ENCODE measurements around the gene ZNF554. TPM values are rescaled to one million over a fixed set of nuclear protein-coding genes. Genes with fewer than 3 reads are reported as not detected.

Gene ZNF554
- total and polyA plus RNA-seq, 2 donors (not counting 3 experiments of a cell fraction or from before 2014, with no cell fraction given), result 1.2 to 1.6 TPM

GRCh38 chr19:2827840-2828489 is 8.3 kb downstream of the ZNF554 start:
- Histone ChIP-seq H3K4me3 (replicated peaks in 1 of 3; ENCODE audit: insufficient read depth in 1 of 3, low read depth in 1 of 3, low read length in 3 of 3) (no peak overlapping the region), H4K20me1 (replicated peaks; ENCODE audit: control insufficient read depth, extremely low read depth, insufficient read depth, low read length) (no peaks in the 10 kb centered on the region), H3K79me2 (ENCODE audit: control insufficient read depth, insufficient read depth, low read length) (no peaks in the 10 kb centered on the region), H3K4me2 (ENCODE audit: insufficient read depth, low read length) (no peak overlapping the region), H3K9me3 (replicated peaks; ENCODE audit: control insufficient read depth, insufficient read depth, low read length) (no peaks in the 10 kb centered on the region), H3K36me3 (ENCODE audit: control insufficient read depth in 2 of 2, extremely low read depth in 1 of 2, insufficient read depth in 2 of 2, low read length in 2 of 2) (peaks cover 0 to 3% of the 10 kb centered on the region in 2 experiments), H3K9me1 (replicated peaks; ENCODE audit: control insufficient read depth, extremely low read depth, insufficient read depth, low read length) (no peaks in the 10 kb centered on the region), H3K4me1 (ENCODE audit: control insufficient read depth, extremely low read depth, insufficient read depth, low read length) (no peaks in the 10 kb centered on the region), H3K9ac (replicated peaks; ENCODE audit: extremely low read depth, insufficient read depth, low read length) (no peak overlapping the region), H3K27me3 (ENCODE audit: control insufficient read depth in 2 of 2, insufficient read depth in 2 of 2, low read length in 2 of 2) (no peaks in the 10 kb centered on the region), H2AFZ (ENCODE audit: low read depth, low read length) (no peak overlapping the region), H3K27ac (ENCODE audit: insufficient read depth, low read depth, low read length) (no peak overlapping the region)
- no peak for DNase-seq (ENCODE audit: low read depth, low spot score)
- no TSS peak for BruUV-seq (replicated peaks)
- POLR2A ChIA-PET, result no interaction called here
- no peak for FAIRE-seq
- dilution Hi-C loops (cut with MboI; ENCODE audit: extremely low pct_ligation_motif_present, low sequenced_read_pairs), result no loop called here
- no peak for TF ChIP-seq POLR2AphosphoS5 (IDR thresholded peaks at IDR 0.05; ENCODE audit: insufficient read depth, low read depth, low read length)
- no peak for TF ChIP-seq POLR2A (IDR thresholded peaks at IDR 0.05; ENCODE audit: low read depth, low read length)
- CTCF ChIA-PET, result no interaction called here
- intact Hi-C loops (cut with micrococcal nuclease), result no loop called here

DNA sequence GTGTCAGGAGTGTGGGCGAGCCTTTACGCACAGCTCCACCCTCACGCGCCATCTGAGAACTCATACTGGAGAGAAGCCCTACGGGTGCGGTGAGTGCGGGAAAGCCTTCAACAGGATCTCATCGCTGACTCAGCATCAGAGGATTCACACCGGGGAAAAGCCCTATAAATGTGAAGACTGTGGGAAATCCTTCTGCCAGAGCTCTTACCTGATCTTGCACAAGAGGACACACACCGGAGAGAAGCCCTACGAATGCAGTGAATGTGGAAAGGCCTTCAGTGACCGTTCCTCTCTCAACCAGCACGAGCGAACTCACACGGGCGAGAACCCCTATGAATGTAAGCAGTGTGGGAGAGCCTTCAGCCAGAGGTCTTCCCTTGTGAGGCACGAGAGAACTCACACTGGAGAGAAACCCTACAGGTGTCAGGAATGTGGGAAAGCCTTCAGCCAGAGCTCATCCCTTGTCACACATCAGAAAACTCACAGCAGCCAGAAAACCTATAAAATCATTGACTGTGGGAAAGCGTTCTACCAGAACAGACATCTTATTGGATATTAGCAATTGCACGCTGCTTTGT is 14.7 kb downstream of the ZNF554 start:
- H3K9me3 ChIP-seq (replicated peaks; ENCODE audit: control insufficient read depth, insufficient read depth, low read length), result peaks cover 10% of the 10 kb centered on the region

More for the DNA sequence above, 14.7 kb downstream of the ZNF554 start:
- DNase-seq (ENCODE audit: low read depth, low spot score) (no peak), FAIRE-seq (no peak)
- H3K9me1 ChIP-seq (replicated peaks; ENCODE audit: control insufficient read depth, extremely low read depth, insufficient read depth, low read length), result no peaks in the 10 kb centered on the region
- H4K20me1 ChIP-seq (replicated peaks; ENCODE audit: control insufficient read depth, extremely low read depth, insufficient read depth, low read length), result no peaks in the 10 kb centered on the region
- BruUV-seq (replicated peaks), result no TSS peak
- H3K9ac ChIP-seq (replicated peaks; ENCODE audit: extremely low read depth, insufficient read depth, low read length), result no peak overlapping the region
- intact Hi-C loops (cut with micrococcal nuclease) (no loop called here), dilution Hi-C loops (cut with MboI; ENCODE audit: extremely low pct_ligation_motif_present, low sequenced_read_pairs) (no loop called here)
- CTCF ChIA-PET, result no interaction called here
- H3K27ac ChIP-seq (ENCODE audit: insufficient read depth, low read depth, low read length), result no peak overlapping the region
- H3K79me2 ChIP-seq (ENCODE audit: control insufficient read depth, insufficient read depth, low read length), result no peaks in the 10 kb centered on the region
- no peaks in the 10 kb centered on the region for H3K4me1 ChIP-seq (ENCODE audit: control insufficient read depth, extremely low read depth, insufficient read depth, low read length)
- H3K27me3 ChIP-seq (ENCODE audit: control insufficient read depth in 2 of 2, insufficient read depth in 2 of 2, low read length in 2 of 2), result no peaks in the 10 kb centered on the region
- POLR2A ChIA-PET, result no interaction called here
- no peaks in the 10 kb centered on the region for H3K36me3 ChIP-seq (ENCODE audit: control insufficient read depth in 2 of 2, extremely low read depth in 1 of 2, insufficient read depth in 2 of 2, low read length in 2 of 2)
- H3K4me2 ChIP-seq (ENCODE audit: insufficient read depth, low read length), result no peak overlapping the region
- no peak overlapping the region for H3K4me3 ChIP-seq (replicated peaks in 1 of 3; ENCODE audit: insufficient read depth in 1 of 3, low read depth in 1 of 3, low read length in 3 of 3)
- TF ChIP-seq JUN (IDR thresholded peaks at IDR 0.05; ENCODE audit: borderline replicate concordance, insufficient read depth, insufficient read length, low read depth), result no peak
- no peak for TF ChIP-seq POLR2AphosphoS5 (IDR thresholded peaks at IDR 0.05; ENCODE audit: insufficient read depth, low read depth, low read length)
- TF ChIP-seq FOS (IDR thresholded peaks at IDR 0.05; ENCODE audit: borderline replicate concordance, insufficient read depth, low read length), result no peak
- no peak for TF ChIP-seq MYC (IDR thresholded peaks at IDR 0.05; ENCODE audit: low read depth, low read length)
- no peak for TF ChIP-seq GATA2 (IDR thresholded peaks at IDR 0.05; ENCODE audit: insufficient read depth, insufficient read length, low read depth, low read length)
- TF ChIP-seq POLR2A (IDR thresholded peaks at IDR 0.05; ENCODE audit: low read depth, low read length), result no peak
- TF ChIP-seq, protein P1, sequence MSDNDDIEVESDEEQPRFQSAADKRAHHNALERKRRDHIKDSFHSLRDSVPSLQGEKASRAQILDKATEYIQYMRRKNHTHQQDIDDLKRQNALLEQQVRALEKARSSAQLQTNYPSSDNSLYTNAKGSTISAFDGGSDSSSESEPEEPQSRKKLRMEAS (IDR thresholded peaks at IDR 0.05; ENCODE audit: insufficient read depth, insufficient read length), result no peak
- TF ChIP-seq CTCF (IDR thresholded peaks at IDR 0.05; ENCODE audit: extremely low read depth in 1 of 2, insufficient read depth in 1 of 2, low read depth in 1 of 2, low read length in 2 of 2), result no peak
- no peak for TF ChIP-seq EZH2 (IDR thresholded peaks at IDR 0.05; ENCODE audit: borderline replicate concordance, low read depth, low read length, severe bottlenecking)
- no peak overlapping the region for H2AFZ ChIP-seq (ENCODE audit: low read depth, low read length)

All from endothelial cell of umbilical vein (primary cell).